VCaP (cell line): ENCODE data around the gene IPO8.

Source experiments
- H3K27ac ChIP-seq: fragments of 450-650 bp; 2 replicates; pipeline ENCODE4 v1.5.1; 2017
- CTCF ChIP-seq: fragments of 450-650 bp; conservative IDR thresholded peaks from 2 replicates; pipeline ENCODE4 v1.5.1; 2017; ENCODE audit warnings: mild to moderate bottlenecking, moderate library complexity

IPO8 gene

GRCh38 chr12:30687265-30687986, 8.2 kb downstream of the IPO8 start:
- TF ChIP-seq CTCF: no peak
- H3K27ac ChIP-seq: no peak overlapping the region

- no peak for TF ChIP-seq CTCF
- no peak overlapping the region for H3K27ac ChIP-seq
These were observed 16.4 kb downstream of the IPO8 start for GRCh38 chr12:30679241-30679640.

GRCh38 chr12:30678221-30678620, 17.4 kb downstream of the IPO8 start:
- no peak for TF ChIP-seq CTCF
- no peak overlapping the region for H3K27ac ChIP-seq

- H3K27ac ChIP-seq: no peak overlapping the region
- TF ChIP-seq CTCF: no peak
These were observed 34.5 kb downstream of the IPO8 start for GRCh38 chr12:30661210-30661609.

- no peak for TF ChIP-seq CTCF
- no peak overlapping the region for H3K27ac ChIP-seq
These were observed 43.5 kb downstream of the IPO8 start for GRCh38 chr12:30652034-30652696.

GRCh38 chr12:30646821-30647220, 48.8 kb downstream of the IPO8 start:
- no peak for TF ChIP-seq CTCF
- no peak overlapping the region for H3K27ac ChIP-seq

GRCh38 chr12:30643366-30643765, 52.3 kb downstream of the IPO8 start:
- H3K27ac ChIP-seq: no peak overlapping the region
- no peak for TF ChIP-seq CTCF
